MM.1S (cell line): Measurements from ENCODE around the gene KMO.

Source experiments
- EZH2 ChIP-seq: fragments of 300-600 bp; sonication (generic); optimal IDR thresholded peaks from 2 replicates; pipeline ENCODE3; 2017; ENCODE audit warnings: low read depth, mild to moderate bottlenecking, antibody characterized with exemption, low read length, mixed read lengths
- TF ChIP-seq, protein P1 (sequence below): fragments of 300-600 bp; sonication (generic); IDR thresholded peaks from 2 replicates; pipeline ENCODE4 v1.5.1; 2016; ENCODE audit warnings: antibody characterized with exemption, low read length, mixed read lengths

- TF ChIP-seq EZH2, result no peak
- TF ChIP-seq, protein P1, sequence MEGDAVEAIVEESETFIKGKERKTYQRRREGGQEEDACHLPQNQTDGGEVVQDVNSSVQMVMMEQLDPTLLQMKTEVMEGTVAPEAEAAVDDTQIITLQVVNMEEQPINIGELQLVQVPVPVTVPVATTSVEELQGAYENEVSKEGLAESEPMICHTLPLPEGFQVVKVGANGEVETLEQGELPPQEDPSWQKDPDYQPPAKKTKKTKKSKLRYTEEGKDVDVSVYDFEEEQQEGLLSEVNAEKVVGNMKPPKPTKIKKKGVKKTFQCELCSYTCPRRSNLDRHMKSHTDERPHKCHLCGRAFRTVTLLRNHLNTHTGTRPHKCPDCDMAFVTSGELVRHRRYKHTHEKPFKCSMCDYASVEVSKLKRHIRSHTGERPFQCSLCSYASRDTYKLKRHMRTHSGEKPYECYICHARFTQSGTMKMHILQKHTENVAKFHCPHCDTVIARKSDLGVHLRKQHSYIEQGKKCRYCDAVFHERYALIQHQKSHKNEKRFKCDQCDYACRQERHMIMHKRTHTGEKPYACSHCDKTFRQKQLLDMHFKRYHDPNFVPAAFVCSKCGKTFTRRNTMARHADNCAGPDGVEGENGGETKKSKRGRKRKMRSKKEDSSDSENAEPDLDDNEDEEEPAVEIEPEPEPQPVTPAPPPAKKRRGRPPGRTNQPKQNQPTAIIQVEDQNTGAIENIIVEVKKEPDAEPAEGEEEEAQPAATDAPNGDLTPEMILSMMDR, result no peak
These were observed 60.2 kb downstream of the KMO start for GRCh38 chr1:241592273-241592958.
